ENCODE measurements around the gene RNF168. TPM values are rescaled to one million over a fixed set of nuclear protein-coding genes. Genes with fewer than 3 reads are reported as not detected.

Gene RNF168
- polyA plus RNA-seq, 2 of the 4 experiments (the other 2 are of a cell fraction) = 3.8 to 5.9 TPM

DNA sequence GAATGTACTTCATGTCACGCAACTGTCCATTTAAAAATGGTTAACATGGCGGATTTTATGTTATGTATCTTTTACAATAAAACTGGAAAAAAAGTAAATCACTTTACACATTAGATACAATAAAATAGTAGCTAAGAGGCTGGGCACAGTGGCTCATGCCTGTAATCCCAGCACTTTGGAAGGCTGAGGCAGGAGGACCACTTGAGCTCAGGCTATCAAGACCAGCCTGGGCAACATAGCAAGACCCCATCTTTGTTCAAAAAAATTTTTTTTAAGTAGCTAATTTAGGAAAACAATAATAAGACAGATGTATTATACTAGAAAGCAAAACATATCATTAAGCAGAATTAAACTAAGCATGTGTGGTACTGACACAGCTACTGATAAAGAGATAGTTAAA, 11.5 kb downstream of the RNF168 start:
- POLR2A ChIA-PET = no interaction called here
- TF ChIP-seq MAFK (IDR thresholded peaks at IDR 0.05; ENCODE audit: partially characterized antibody) = no peak
- no peak for TF ChIP-seq ESRRA (IDR thresholded peaks at IDR 0.05; ENCODE audit: borderline replicate concordance, low read length)
- TF ChIP-seq SMC3 (IDR thresholded peaks at IDR 0.05) = no peak
- no peak for TF ChIP-seq CBX8 (IDR thresholded peaks at IDR 0.05)
- 95% methylated on average over 2 of the region's 2 CpGs for WGBS (ENCODE audit: missing lambda C conversion rate)
- no peak for ATAC-seq
- H3K4me3 ChIP-seq = no peak overlapping the region
- H3K4me2 ChIP-seq = no peak overlapping the region
- no peak for DNase-seq (ENCODE audit: low read depth in 1 of 2, low spot score in 1 of 2)
- CTCF ChIA-PET = interaction anchor here (0.6 to 1.3 kb wide), 2 partner anchors 36 to 63 kb away, joined by 3 to 5 read pairs; no protein-coding TSS in a partner anchor
- H3K9me3 ChIP-seq = no peaks in the 10 kb centered on the region
- H3K4me1 ChIP-seq = no peaks in the 10 kb centered on the region
- no peak for FAIRE-seq
- no peak overlapping the region for H3K27ac ChIP-seq

DNA sequence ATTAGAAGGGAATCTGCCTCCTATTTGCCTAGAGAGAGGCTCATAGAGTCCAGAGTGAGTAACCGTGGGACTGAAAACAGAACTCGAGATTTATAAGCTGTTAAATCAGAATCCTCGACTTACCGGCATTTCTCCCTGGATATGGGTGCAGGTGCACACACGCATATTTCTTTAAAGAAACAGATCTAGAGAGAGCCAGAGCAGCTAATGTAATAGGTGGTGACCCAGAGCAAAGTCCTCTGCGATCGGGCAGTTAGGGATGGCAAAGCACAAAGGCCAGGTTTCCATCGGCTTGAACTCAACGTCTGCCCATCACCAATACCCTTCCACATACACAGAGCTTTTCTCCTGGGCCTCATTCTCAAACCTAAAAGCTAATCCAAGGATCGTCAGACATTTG, 13.8 kb downstream of the RNF168 start:
- ATAC-seq = no peak
- FAIRE-seq = no peak
- 85% methylated on average over 10 of the region's 10 CpGs for WGBS (ENCODE audit: missing lambda C conversion rate)
- ChIA-PET CTCF (interaction anchor here (0.8 kb wide), 2 partner anchors 20 to 196 kb away, joined by 3 to 4 read pairs; no protein-coding TSS in a partner anchor), POLR2A (interaction anchor here (0.6 to 0.9 kb wide), 2 partner anchors 51 to 78 kb away, joined by 3 to 8 read pairs; partner anchors contain the start of genes FBXO45 and WDR53)
- Histone ChIP-seq H3K4me2 (no peak overlapping the region), H3K4me3 (no peak overlapping the region), H3K9me3 (no peaks in the 10 kb centered on the region), H3K4me1 (no peaks in the 10 kb centered on the region), H3K27ac (no peak overlapping the region)
- no peak for TF ChIP-seq TFCP2L1 (CRISPR knock-in tag; IDR thresholded peaks at IDR 0.05)
- TF ChIP-seq BHLHE40 (IDR thresholded peaks at IDR 0.05; ENCODE audit: low read depth, low read length) = no peak
- no peak for TF ChIP-seq KDM1A (IDR thresholded peaks at IDR 0.05; ENCODE audit: low read depth)
- TF ChIP-seq FOSB (CRISPR knock-in tag; IDR thresholded peaks at IDR 0.05) = no peak
- TF ChIP-seq CBX8 (IDR thresholded peaks at IDR 0.05) = no peak
- no peak for TF ChIP-seq FOSL2 (IDR thresholded peaks at IDR 0.05)
- no peak for TF ChIP-seq FOSL2 (CRISPR knock-in tag; IDR thresholded peaks at IDR 0.05)
- no peak for TF ChIP-seq EP300 (IDR thresholded peaks at IDR 0.05)
- TF ChIP-seq, protein P1, sequence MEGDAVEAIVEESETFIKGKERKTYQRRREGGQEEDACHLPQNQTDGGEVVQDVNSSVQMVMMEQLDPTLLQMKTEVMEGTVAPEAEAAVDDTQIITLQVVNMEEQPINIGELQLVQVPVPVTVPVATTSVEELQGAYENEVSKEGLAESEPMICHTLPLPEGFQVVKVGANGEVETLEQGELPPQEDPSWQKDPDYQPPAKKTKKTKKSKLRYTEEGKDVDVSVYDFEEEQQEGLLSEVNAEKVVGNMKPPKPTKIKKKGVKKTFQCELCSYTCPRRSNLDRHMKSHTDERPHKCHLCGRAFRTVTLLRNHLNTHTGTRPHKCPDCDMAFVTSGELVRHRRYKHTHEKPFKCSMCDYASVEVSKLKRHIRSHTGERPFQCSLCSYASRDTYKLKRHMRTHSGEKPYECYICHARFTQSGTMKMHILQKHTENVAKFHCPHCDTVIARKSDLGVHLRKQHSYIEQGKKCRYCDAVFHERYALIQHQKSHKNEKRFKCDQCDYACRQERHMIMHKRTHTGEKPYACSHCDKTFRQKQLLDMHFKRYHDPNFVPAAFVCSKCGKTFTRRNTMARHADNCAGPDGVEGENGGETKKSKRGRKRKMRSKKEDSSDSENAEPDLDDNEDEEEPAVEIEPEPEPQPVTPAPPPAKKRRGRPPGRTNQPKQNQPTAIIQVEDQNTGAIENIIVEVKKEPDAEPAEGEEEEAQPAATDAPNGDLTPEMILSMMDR (IDR thresholded peaks at IDR 0.05) = no peak
- no peak for TF ChIP-seq TP53 (CRISPR knock-in tag; IDR thresholded peaks at IDR 0.05)
- no peak for TF ChIP-seq JUNB (IDR thresholded peaks at IDR 0.05)
- TF ChIP-seq, protein P2, sequence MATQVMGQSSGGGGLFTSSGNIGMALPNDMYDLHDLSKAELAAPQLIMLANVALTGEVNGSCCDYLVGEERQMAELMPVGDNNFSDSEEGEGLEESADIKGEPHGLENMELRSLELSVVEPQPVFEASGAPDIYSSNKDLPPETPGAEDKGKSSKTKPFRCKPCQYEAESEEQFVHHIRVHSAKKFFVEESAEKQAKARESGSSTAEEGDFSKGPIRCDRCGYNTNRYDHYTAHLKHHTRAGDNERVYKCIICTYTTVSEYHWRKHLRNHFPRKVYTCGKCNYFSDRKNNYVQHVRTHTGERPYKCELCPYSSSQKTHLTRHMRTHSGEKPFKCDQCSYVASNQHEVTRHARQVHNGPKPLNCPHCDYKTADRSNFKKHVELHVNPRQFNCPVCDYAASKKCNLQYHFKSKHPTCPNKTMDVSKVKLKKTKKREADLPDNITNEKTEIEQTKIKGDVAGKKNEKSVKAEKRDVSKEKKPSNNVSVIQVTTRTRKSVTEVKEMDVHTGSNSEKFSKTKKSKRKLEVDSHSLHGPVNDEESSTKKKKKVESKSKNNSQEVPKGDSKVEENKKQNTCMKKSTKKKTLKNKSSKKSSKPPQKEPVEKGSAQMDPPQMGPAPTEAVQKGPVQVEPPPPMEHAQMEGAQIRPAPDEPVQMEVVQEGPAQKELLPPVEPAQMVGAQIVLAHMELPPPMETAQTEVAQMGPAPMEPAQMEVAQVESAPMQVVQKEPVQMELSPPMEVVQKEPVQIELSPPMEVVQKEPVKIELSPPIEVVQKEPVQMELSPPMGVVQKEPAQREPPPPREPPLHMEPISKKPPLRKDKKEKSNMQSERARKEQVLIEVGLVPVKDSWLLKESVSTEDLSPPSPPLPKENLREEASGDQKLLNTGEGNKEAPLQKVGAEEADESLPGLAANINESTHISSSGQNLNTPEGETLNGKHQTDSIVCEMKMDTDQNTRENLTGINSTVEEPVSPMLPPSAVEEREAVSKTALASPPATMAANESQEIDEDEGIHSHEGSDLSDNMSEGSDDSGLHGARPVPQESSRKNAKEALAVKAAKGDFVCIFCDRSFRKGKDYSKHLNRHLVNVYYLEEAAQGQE (IDR thresholded peaks at IDR 0.05) = no peak
- TF ChIP-seq RCOR1 (IDR thresholded peaks at IDR 0.05; ENCODE audit: low read depth, low read length) = no peak
- TF ChIP-seq, protein P3, sequence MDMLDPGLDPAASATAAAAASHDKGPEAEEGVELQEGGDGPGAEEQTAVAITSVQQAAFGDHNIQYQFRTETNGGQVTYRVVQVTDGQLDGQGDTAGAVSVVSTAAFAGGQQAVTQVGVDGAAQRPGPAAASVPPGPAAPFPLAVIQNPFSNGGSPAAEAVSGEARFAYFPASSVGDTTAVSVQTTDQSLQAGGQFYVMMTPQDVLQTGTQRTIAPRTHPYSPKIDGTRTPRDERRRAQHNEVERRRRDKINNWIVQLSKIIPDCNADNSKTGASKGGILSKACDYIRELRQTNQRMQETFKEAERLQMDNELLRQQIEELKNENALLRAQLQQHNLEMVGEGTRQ (IDR thresholded peaks at IDR 0.05) = no peak
- TF ChIP-seq HEYL (CRISPR knock-in tag; IDR thresholded peaks at IDR 0.05) = no peak
- TF ChIP-seq CHD2 (IDR thresholded peaks at IDR 0.05; ENCODE audit: low read length, partially characterized antibody) = no peak
- TF ChIP-seq RNF2 (IDR thresholded peaks at IDR 0.05; ENCODE audit: borderline replicate concordance, low read depth) = no peak
- TF ChIP-seq RFX5 (IDR thresholded peaks at IDR 0.05) = no peak
- no peak for TF ChIP-seq ZFP36 (IDR thresholded peaks at IDR 0.05; ENCODE audit: borderline replicate concordance, partially characterized antibody)
- no peak for TF ChIP-seq ZC3H11A (IDR thresholded peaks at IDR 0.05)
- no peak for DNase-seq (ENCODE audit: low read depth in 1 of 2, low spot score in 1 of 2)
